Mucosa of stomach (tissue), 1 donor: ENCODE measurements around the gene METTL15.
"Not testable (repeated sequence)": the region's sequence is repeated elsewhere in the genome, so short reads cannot be mapped to it uniquely, and the experiment has no call there.

Experiments used
- H3K27me3 ChIP-seq: one replicate; pipeline ENCODE4 v1.7.0; 2013; ENCODE audit warnings: mild to moderate bottlenecking, low read length; ENCODE audit not compliant: control insufficient read depth, insufficient read depth
- H3K36me3 ChIP-seq: one replicate; pipeline ENCODE4 v1.7.0; 2013; ENCODE audit warnings: low read length; ENCODE audit not compliant: control insufficient read depth, insufficient read depth
- H3K4me1 ChIP-seq: one replicate; pipeline ENCODE4 v1.7.0; 2013; ENCODE audit warnings: mild to moderate bottlenecking, low read length; ENCODE audit not compliant: control insufficient read depth, insufficient read depth
- H3K4me3 ChIP-seq: one replicate; pipeline ENCODE4 v1.7.0; 2013; ENCODE audit warnings: low read length
- H3K9ac ChIP-seq: one replicate; pipeline ENCODE4 v1.7.0; 2013; ENCODE audit warnings: mild to moderate bottlenecking, low read length, moderate library complexity
- H3K9me3 ChIP-seq: one replicate; pipeline ENCODE4 v1.7.0; 2013; ENCODE audit warnings: mild to moderate bottlenecking, low read length, moderate library complexity; ENCODE audit not compliant: control insufficient read depth
- donor health status: Pancreatic carcinoma.

The METTL15 gene

DNA sequence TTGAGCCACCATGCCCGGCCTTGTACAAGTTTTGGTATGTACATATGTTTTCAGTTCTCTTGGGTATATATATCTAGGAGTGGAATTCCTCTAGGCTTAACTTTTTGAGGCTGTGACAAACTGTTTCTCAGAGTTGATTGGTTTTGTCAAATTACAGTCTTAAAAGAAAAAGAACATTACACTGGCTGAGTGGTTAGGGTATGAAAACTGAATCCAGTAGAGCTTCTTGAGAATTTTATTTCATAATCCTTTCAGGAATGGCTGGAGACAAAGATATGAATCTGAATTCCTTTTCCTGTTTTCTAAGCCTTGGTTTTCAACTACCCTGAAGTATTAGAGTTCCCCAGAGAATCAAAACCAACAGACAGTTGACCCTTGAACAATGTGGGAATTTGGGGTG is 6.5 kb downstream of the METTL15 start:
- H3K27me3 ChIP-seq = no peaks in the 10 kb centered on the region
- no peaks in the 10 kb centered on the region for H3K4me1 ChIP-seq
- no peak overlapping the region for H3K9ac ChIP-seq
- no peaks in the 10 kb centered on the region for H3K36me3 ChIP-seq
- no peaks in the 10 kb centered on the region for H3K9me3 ChIP-seq
- H3K4me3 ChIP-seq = no peak overlapping the region

DNA sequence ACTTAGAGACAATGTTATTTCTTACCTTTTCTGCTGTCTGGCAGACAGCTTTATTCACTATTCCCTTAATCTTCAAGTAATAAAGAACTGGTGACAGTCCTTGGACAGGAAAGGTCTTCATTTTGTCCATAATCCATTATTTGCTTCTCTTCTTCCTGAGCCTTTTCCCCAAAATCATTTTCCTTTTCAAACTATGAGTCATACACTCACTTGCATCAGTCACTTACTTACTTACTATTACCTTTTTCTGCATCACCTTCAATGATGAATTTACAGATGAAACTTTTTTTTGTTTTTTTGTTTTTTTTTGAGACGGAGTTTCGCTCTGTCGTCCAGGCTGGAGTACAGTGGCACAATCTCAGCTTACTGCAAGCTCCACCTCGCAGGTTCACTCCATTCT is 9.5 kb downstream of the METTL15 start:
- Histone ChIP-seq H3K9ac (no peak overlapping the region), H3K27me3 (no peaks in the 10 kb centered on the region)

DNA sequence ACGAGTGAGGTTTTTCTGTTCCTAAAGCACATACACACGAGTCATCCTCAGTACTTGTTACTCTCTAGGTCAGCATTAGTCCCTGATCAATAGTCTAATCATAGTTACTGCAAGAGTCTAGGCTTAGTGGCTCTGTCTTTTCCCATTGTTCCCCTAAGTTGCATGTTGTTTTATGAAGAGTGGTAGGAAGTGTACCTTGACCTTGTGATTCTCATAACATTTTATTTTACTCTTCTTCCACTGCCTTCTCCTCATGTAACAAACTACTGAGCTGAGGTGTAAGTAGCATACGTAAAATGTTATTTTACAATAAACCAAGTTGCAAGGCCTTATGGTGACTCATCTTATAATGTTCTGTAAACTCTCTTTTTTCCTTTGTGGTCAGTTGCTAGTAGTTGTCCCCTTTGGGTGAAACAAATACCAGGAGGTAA is 15.0 kb downstream of the METTL15 start:
- H3K9ac ChIP-seq = no peak overlapping the region
- no peak overlapping the region for H3K4me3 ChIP-seq
- no peaks in the 10 kb centered on the region for H3K36me3 ChIP-seq
- H3K9me3 ChIP-seq = no peaks in the 10 kb centered on the region
- H3K27me3 ChIP-seq = no peaks in the 10 kb centered on the region
- H3K4me1 ChIP-seq = no peaks in the 10 kb centered on the region

More for the DNA sequence above, 9.5 kb downstream of the METTL15 start:
- H3K4me1 ChIP-seq = no peaks in the 10 kb centered on the region
- no peaks in the 10 kb centered on the region for H3K9me3 ChIP-seq
- no peak overlapping the region for H3K4me3 ChIP-seq
- H3K36me3 ChIP-seq = no peaks in the 10 kb centered on the region

DNA sequence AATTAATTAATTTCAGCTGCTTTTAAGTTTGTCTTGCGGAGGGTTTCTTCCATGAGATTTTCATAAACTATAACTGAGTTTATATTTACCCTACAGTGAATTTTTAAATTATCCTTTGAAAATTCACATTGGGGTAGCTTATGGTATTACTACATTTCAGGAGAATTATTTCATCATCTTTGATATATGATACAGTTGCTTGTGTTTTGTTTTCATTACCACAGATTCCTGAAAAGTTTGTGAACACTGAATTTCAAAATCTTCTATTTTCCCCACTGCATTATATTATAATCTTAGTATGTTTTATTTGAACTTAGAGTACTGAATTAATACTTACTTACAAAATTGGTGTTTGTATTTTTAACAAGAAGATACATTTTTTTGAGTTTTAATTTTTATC is 24.4 kb downstream of the METTL15 start:
- Histone ChIP-seq H3K4me1 (no peaks in the 10 kb centered on the region), H3K9me3 (no peaks in the 10 kb centered on the region), H3K27me3 (no peaks in the 10 kb centered on the region), H3K36me3 (no peaks in the 10 kb centered on the region), H3K9ac (no peak overlapping the region), H3K4me3 (no peak overlapping the region)

DNA sequence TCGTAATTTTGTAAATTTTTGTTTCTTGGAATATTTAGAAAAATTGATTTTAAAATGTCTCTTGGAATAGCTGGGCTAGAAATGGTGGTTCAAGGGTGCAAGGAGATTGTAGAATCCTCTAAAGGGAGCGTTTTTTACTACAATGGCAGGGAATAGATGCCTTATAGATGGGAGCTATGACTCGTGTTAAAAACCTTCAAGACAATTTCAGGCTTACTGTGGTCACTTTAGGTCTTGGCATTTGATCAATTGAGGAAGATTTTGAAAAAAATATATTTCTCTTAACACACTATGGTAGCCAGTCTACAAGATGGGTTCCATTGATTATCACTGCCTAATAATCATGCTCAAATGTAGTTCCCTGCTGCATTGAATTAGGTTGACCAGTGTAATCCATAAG is 25.0 kb downstream of the METTL15 start:
- Histone ChIP-seq H3K4me3 (no peak overlapping the region), H3K36me3 (no peaks in the 10 kb centered on the region), H3K27me3 (no peaks in the 10 kb centered on the region), H3K9ac (no peak overlapping the region), H3K9me3 (peaks cover 3% of the 10 kb centered on the region), H3K4me1 (no peaks in the 10 kb centered on the region)

DNA sequence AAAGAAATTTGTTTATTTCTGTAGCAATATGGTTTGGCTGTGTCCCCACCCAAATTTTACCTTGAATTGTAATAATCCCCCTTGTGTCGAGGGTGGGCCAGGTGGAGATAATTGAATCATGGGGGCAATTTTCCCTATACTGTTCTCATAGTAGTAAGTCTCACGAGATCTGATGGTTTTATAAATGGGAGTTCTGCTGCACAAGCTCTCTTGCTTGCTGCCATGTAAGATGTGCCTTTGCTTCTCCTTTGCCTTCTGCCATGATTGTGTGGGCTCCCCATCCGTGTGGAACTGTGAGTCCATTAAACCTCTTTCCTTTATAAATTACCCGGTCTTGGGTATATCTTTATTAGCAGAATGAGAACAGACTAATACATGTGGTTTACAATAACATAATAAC is 28.0 kb downstream of the METTL15 start:
- not testable (repeated sequence) for H3K9ac ChIP-seq, H3K27me3 ChIP-seq, H3K4me3 ChIP-seq, H3K4me1 ChIP-seq, H3K9me3 ChIP-seq, H3K36me3 ChIP-seq

DNA sequence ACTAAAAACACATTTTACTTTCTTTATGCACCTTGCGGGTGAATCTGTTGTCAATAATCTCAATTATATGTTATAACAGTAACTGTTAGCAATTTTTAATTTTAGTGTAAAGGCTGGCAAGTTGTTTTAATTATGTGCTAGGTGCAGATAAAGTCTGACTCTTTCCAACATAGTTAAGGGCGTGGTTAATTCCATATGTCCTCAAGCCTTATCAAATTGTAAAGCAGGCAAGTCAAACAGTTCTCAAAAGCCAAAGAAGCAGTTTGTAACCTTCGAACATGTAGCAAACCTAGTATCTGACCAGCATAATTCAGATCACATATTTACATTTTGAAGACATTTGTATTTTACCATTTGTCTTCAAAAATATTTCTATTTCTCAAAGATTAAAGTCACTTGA is 29.2 kb downstream of the METTL15 start:
- Histone ChIP-seq H3K9me3 (peaks cover 3% of the 10 kb centered on the region), H3K9ac (no peak overlapping the region), H3K27me3 (no peaks in the 10 kb centered on the region), H3K4me1 (no peaks in the 10 kb centered on the region), H3K4me3 (no peak overlapping the region), H3K36me3 (no peaks in the 10 kb centered on the region)

DNA sequence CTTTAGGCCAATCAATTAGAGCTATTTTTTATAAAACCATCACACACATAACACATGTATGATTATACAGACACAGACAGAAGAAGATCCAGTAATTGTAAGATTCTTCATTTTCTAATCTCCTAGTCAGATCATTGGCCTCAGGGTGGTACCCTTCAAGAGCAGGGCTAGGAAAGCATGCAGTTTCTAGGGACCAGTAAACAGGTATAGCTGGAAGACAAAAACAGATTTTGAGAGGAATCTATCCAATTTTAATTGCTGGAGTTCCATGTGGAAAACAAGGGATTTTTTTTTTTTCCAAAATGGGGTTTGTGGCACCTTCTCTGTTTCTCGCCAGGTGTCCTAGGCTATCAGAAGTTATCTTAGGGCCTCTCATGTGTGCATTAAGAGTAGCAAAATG is 29.6 kb downstream of the METTL15 start:
- Histone ChIP-seq H3K4me3 (no peak overlapping the region), H3K9ac (no peak overlapping the region), H3K27me3 (no peaks in the 10 kb centered on the region), H3K9me3 (peaks cover 3% of the 10 kb centered on the region), H3K36me3 (no peaks in the 10 kb centered on the region), H3K4me1 (no peaks in the 10 kb centered on the region)

DNA sequence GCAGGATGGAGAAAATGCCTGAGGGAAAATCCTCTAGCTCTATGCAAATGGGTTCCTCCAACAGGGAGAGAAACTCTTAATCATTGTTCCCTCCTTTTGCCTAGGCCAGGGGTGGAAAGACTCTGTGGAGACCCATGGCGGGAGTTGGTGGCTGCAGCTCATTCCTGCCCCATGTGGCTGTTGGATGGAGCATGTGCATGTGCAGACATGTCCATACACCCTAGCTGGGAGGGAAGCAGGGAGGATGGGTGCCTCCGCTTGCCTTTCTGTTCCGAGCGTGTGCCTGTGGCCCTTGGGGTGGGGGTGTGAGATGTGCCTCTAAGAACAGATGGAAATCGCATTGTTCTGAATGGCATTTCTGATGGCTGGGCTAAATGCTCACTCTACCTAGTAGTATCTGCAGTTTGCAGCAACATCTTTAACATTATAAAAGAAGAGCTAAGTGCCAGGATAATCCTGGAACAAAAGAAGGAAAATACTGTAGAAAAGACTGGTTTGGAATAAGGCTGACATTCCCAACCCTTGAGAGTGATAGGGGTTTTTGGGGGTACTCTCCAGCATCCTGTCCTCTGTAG is 31.7 kb downstream of the METTL15 start:
- H3K27me3 ChIP-seq = no peaks in the 10 kb centered on the region
- no peaks in the 10 kb centered on the region for H3K36me3 ChIP-seq
- H3K4me1 ChIP-seq = no peaks in the 10 kb centered on the region
- peaks cover 3% of the 10 kb centered on the region for H3K9me3 ChIP-seq
- no peak overlapping the region for H3K9ac ChIP-seq
- no peak overlapping the region for H3K4me3 ChIP-seq

DNA sequence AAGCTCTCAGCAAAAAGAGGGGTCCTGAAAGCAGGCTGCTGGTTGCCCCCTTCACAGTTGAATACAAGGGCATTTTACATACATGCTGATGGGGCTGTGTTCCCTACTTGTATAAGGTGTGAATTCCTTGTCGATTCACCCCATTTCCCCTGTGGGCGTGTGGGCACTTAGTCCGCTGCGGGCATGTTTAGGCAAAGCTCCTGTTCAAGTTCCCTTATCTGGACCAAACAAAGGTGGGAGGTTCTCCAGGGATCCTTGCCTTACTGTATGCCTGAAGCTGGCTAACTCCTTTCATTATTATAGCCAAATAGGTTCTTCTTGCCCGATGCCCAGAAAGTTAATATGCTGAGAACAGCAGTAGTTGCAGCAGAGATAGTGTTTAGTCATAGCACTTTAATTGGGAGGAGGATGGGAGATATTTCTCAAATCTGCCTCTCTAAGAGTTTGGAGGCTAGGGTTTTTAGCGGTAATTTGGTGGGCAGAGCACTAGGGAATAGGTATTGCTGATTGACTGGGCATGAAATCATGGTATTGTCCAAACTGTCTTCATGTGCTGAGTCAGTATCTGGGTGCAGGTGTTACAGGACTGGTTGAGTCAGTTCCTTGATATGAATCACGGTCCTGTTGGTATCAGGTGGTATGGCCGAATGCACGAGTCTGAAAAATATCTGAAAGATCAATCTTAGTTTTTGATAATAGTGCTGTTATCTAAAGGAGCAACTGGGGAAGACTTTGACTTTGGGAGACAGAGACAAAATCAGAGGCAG is 32.7 kb downstream of the METTL15 start:
- Histone ChIP-seq H3K9me3 (peaks cover 3% of the 10 kb centered on the region), H3K4me1 (no peaks in the 10 kb centered on the region), H3K9ac (no peak overlapping the region), H3K36me3 (no peaks in the 10 kb centered on the region), H3K4me3 (no peak overlapping the region), H3K27me3 (no peaks in the 10 kb centered on the region)

DNA sequence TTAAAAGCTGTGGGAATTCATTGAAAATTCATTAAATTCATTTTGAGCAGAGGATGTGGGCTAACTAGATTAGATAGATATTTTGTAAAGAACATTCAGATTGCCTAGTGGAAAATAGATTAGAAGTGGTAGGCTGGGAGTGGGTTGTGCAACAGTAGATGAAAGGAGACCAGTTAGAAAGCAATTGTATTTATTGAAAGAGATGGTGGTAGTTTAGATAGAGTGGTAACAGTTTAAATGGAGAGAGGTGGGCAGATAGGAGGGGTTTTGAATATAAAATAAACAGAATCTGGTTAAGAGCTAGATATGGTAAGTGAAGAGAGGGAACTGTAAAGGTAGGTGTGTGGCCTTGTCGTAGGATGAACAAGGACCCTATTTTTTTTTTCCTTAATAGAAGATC is 34.5 kb downstream of the METTL15 start:
- Histone ChIP-seq H3K9me3 (peaks cover 2% of the 10 kb centered on the region), H3K36me3 (no peaks in the 10 kb centered on the region), H3K27me3 (no peaks in the 10 kb centered on the region), H3K9ac (no peak overlapping the region), H3K4me3 (no peak overlapping the region), H3K4me1 (no peaks in the 10 kb centered on the region)

DNA sequence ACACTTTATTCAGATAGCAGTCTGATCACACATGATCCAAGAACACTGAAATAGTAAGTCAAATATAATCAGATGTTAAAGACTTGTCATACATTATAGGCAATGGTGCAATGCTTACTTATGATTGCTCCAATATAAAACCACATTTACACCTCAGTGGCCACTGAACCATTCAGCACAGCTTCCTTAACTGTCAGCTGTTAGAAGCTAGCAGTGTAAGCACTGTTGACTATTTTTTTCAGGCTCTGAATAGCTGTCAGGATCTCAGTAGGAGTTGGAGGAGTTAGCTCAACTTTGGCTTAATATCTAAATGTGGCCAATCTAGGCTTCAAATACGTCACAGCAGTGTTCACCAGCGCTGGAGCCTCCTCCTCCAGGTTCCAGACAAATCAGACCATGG is 36.6 kb downstream of the METTL15 start:
- Histone ChIP-seq H3K4me1 (no peaks in the 10 kb centered on the region), H3K27me3 (no peaks in the 10 kb centered on the region), H3K9ac (no peak overlapping the region), H3K36me3 (no peaks in the 10 kb centered on the region), H3K4me3 (no peak overlapping the region), H3K9me3 (no peaks in the 10 kb centered on the region)
